Glomerular endothelial cell (primary cell): ENCODE data around the gene AKT1S1. TPM values are rescaled to one million over a fixed set of nuclear protein-coding genes. Genes with fewer than 3 reads are reported as not detected.

Experiments
- total RNA-seq: library from RNA; depleted of rRNA; stranded (reverse); fragments of >200 nt; gene quantifications from 2 replicates; pipeline ENCODE4 v1.2.3, GENCODE V29; 2015

The AKT1S1 gene
- total RNA-seq, 1 donor from 2014 or later = 44.9 TPM

Other genes with a start within 250 kb of the AKT1S1 start
- gene RRAS, start 237.2 kb downstream of the AKT1S1 start, total RNA-seq = 110 and 120 TPM in 2 replicates
- gene SCAF1, start 235.1 kb downstream of the AKT1S1 start, total RNA-seq = 47.0 and 68.6 TPM in 2 replicates
- gene IRF3, start 211.5 kb downstream of the AKT1S1 start, total RNA-seq = 36.9 and 46.9 TPM in 2 replicates
- gene BCL2L12, start 211.4 kb downstream of the AKT1S1 start, total RNA-seq = 18.6 and 21.2 TPM in 2 replicates
- 266 and 283 TPM in 2 replicates for gene PRMT1, start 200.1 kb downstream of the AKT1S1 start, total RNA-seq
- 1.5 and 1.8 TPM in 2 replicates for gene ADM5, start 187.8 kb downstream of the AKT1S1 start, total RNA-seq
- gene CPT1C, start 186.2 kb downstream of the AKT1S1 start, total RNA-seq = 18.6 and 28.4 TPM in 2 replicates
- not detected in 2 replicates for gene TSKS, start 114.0 kb downstream of the AKT1S1 start, total RNA-seq
- gene AP2A1, start 110.4 kb downstream of the AKT1S1 start, total RNA-seq = 146 and 147 TPM in 2 replicates
- gene FUZ, start 64.1 kb downstream of the AKT1S1 start, total RNA-seq = 10.0 and 14.5 TPM in 2 replicates
- 35.3 and 47.6 TPM in 2 replicates for gene MED25, start 59.1 kb downstream of the AKT1S1 start, total RNA-seq
- 88.0 and 137 TPM in 2 replicates for gene PTOV1, start 26.2 kb downstream of the AKT1S1 start, total RNA-seq
- gene PNKP, start 9.8 kb downstream of the AKT1S1 start, total RNA-seq = 68.3 and 81.3 TPM in 2 replicates
- 27.3 and 35.6 TPM in 2 replicates for gene TBC1D17, start 347 bp upstream of the AKT1S1 start, total RNA-seq
- 20.4 and 20.6 TPM in 2 replicates for gene IL4I1, start 19.5 kb upstream of the AKT1S1 start, total RNA-seq
- 24.4 and 30.0 TPM in 2 replicates for gene ATF5, start 51.9 kb upstream of the AKT1S1 start, total RNA-seq
- gene NUP62, start 52.1 kb upstream of the AKT1S1 start, total RNA-seq = 56.9 and 73.3 TPM in 2 replicates
- gene SIGLEC11, start 83.8 kb upstream of the AKT1S1 start, total RNA-seq = 0.06 TPM in 1 of 2 replicates, not detected in the other
- 26.4 and 36.6 TPM in 2 replicates for gene VRK3, start 148.0 kb upstream of the AKT1S1 start, total RNA-seq
- gene ZNF473, start 148.7 kb upstream of the AKT1S1 start, total RNA-seq = 6.3 and 9.4 TPM in 2 replicates